ENCODE measurements around the gene GRID1. TPM values are rescaled to one million over a fixed set of nuclear protein-coding genes. Genes with fewer than 3 reads are reported as not detected.

Gene GRID1
- total RNA-seq, 1 donor from 2014 or later = 0.75 TPM

GRCh38 chr10:86264481-86265231 is 101.9 kb downstream of the GRID1 start:
- H3K27ac Mint-ChIP-seq (ENCODE audit: unreplicated experiment) = no peak overlapping the region
- peaks cover 38% of the 10 kb centered on the region for H3K27me3 Mint-ChIP-seq (ENCODE audit: low read depth, unreplicated experiment)
- Histone ChIP-seq H3K79me2 (ENCODE audit: insufficient read depth, low read length) (no peaks in the 10 kb centered on the region), H3K4me3 (ENCODE audit: insufficient read depth, low read depth, low read length) (no peak overlapping the region), H3K4me2 (ENCODE audit: low read length) (no peak overlapping the region), H3K9me3 (ENCODE audit: insufficient read depth, low read depth, low read length) (no peaks in the 10 kb centered on the region), H3K27me3 (ENCODE audit: insufficient read depth, low read length) (peaks cover 6% of the 10 kb centered on the region), H3K4me1 (ENCODE audit: insufficient read depth, low read length) (peaks cover 3% of the 10 kb centered on the region), H3K27ac (ENCODE audit: low read depth, low read length) (no peak overlapping the region), H3K36me3 (ENCODE audit: insufficient read depth, low read length) (no peaks in the 10 kb centered on the region), H3K9ac (ENCODE audit: low read length) (no peak overlapping the region), H4K20me1 (ENCODE audit: insufficient read depth, low read length) (no peaks in the 10 kb centered on the region), H2AFZ (ENCODE audit: low read depth, low read length) (no peak overlapping the region)
- H3K36me3 Mint-ChIP-seq (ENCODE audit: low read depth, unreplicated experiment) = no peaks in the 10 kb centered on the region
- H3K4me1 Mint-ChIP-seq (ENCODE audit: low read depth, unreplicated experiment) = peaks cover 2% of the 10 kb centered on the region
- H3K9me3 Mint-ChIP-seq (ENCODE audit: unreplicated experiment) = peaks cover 6% of the 10 kb centered on the region
- no peak overlapping the region for H3K4me3 Mint-ChIP-seq (ENCODE audit: unreplicated experiment)
- no peak for DNase-seq (ENCODE audit: low read depth)
- no peak for TF ChIP-seq CTCF (IDR thresholded peaks at IDR 0.05; ENCODE audit: insufficient read depth, low read depth, low read length)
- no peak for TF ChIP-seq EZH2 (IDR thresholded peaks at IDR 0.05; ENCODE audit: insufficient read depth, low read length)
- FAIRE-seq = no peak

GRCh38 chr10:86263907-86264306 is 102.7 kb downstream of the GRID1 start:
- Mint-ChIP-seq H3K9me3 (ENCODE audit: unreplicated experiment) (peaks cover 3% of the 10 kb centered on the region), H3K36me3 (ENCODE audit: low read depth, unreplicated experiment) (no peaks in the 10 kb centered on the region), H3K4me3 (ENCODE audit: unreplicated experiment) (no peak overlapping the region), H3K27me3 (ENCODE audit: low read depth, unreplicated experiment) (peaks cover 36% of the 10 kb centered on the region), H3K4me1 (ENCODE audit: low read depth, unreplicated experiment) (peaks cover 2% of the 10 kb centered on the region), H3K27ac (ENCODE audit: unreplicated experiment) (no peak overlapping the region)
- FAIRE-seq (no peak), DNase-seq (ENCODE audit: low read depth) (no peak)
- no peak overlapping the region for H3K4me3 ChIP-seq (ENCODE audit: insufficient read depth, low read depth, low read length)
- H3K27me3 ChIP-seq (ENCODE audit: insufficient read depth, low read length) = peaks cover 6% of the 10 kb centered on the region
- no peaks in the 10 kb centered on the region for H3K9me3 ChIP-seq (ENCODE audit: insufficient read depth, low read depth, low read length)
- no peak overlapping the region for H3K27ac ChIP-seq (ENCODE audit: low read depth, low read length)
- peaks cover 3% of the 10 kb centered on the region for H3K4me1 ChIP-seq (ENCODE audit: insufficient read depth, low read length)
- H3K9ac ChIP-seq (ENCODE audit: low read length) = no peak overlapping the region
- H3K79me2 ChIP-seq (ENCODE audit: insufficient read depth, low read length) = no peaks in the 10 kb centered on the region
- H4K20me1 ChIP-seq (ENCODE audit: insufficient read depth, low read length) = no peaks in the 10 kb centered on the region
- no peak overlapping the region for H3K4me2 ChIP-seq (ENCODE audit: low read length)
- H2AFZ ChIP-seq (ENCODE audit: low read depth, low read length) = no peak overlapping the region
- TF ChIP-seq CTCF (IDR thresholded peaks at IDR 0.05; ENCODE audit: insufficient read depth, low read depth, low read length) (no peak), EZH2 (IDR thresholded peaks at IDR 0.05; ENCODE audit: insufficient read depth, low read length) (no peak)
- H3K36me3 ChIP-seq (ENCODE audit: insufficient read depth, low read length) = no peaks in the 10 kb centered on the region

- FAIRE-seq = no peak
- H3K4me1 Mint-ChIP-seq (ENCODE audit: low read depth, unreplicated experiment) = peaks cover 6% of the 10 kb centered on the region
- no peak for DNase-seq (ENCODE audit: low read depth)
Observed at GRCh38 chr10:86263209-86263608, 103.4 kb downstream of the GRID1 start.

More at GRCh38 chr10:86263209-86263608, 103.4 kb downstream of the GRID1 start:
- no peak for TF ChIP-seq CTCF (IDR thresholded peaks at IDR 0.05; ENCODE audit: insufficient read depth, low read depth, low read length)
- no peak for TF ChIP-seq EZH2 (IDR thresholded peaks at IDR 0.05; ENCODE audit: insufficient read depth, low read length)
- Histone ChIP-seq H3K79me2 (ENCODE audit: insufficient read depth, low read length) (no peaks in the 10 kb centered on the region), H3K36me3 (ENCODE audit: insufficient read depth, low read length) (no peaks in the 10 kb centered on the region), H3K4me2 (ENCODE audit: low read length) (peak overlapping the region; percentile 36), H3K27ac (ENCODE audit: low read depth, low read length) (no peak overlapping the region), H3K9ac (ENCODE audit: low read length) (no peak overlapping the region), H3K9me3 (ENCODE audit: insufficient read depth, low read depth, low read length) (no peaks in the 10 kb centered on the region), H3K4me3 (ENCODE audit: insufficient read depth, low read depth, low read length) (no peak overlapping the region), H4K20me1 (ENCODE audit: insufficient read depth, low read length) (no peaks in the 10 kb centered on the region), H3K27me3 (ENCODE audit: insufficient read depth, low read length) (peaks cover 6% of the 10 kb centered on the region), H3K4me1 (ENCODE audit: insufficient read depth, low read length) (peaks cover 3% of the 10 kb centered on the region), H2AFZ (ENCODE audit: low read depth, low read length) (no peak overlapping the region)
- Mint-ChIP-seq H3K9me3 (ENCODE audit: unreplicated experiment) (peaks cover 3% of the 10 kb centered on the region), H3K27me3 (ENCODE audit: low read depth, unreplicated experiment) (peaks cover 36% of the 10 kb centered on the region), H3K4me3 (ENCODE audit: unreplicated experiment) (no peak overlapping the region), H3K36me3 (ENCODE audit: low read depth, unreplicated experiment) (peaks cover 1% of the 10 kb centered on the region), H3K27ac (ENCODE audit: unreplicated experiment) (no peak overlapping the region)
